H1 (cell line): ENCODE results near the gene PEX1. TPM values are rescaled to one million over a fixed set of nuclear protein-coding genes. Genes with fewer than 3 reads are reported as not detected.
A peak's percentile ranks its signal among the peaks of the same experiment; 100 is the strongest.

ENCODE experiments used
- BRCA1 ChIP-seq: IDR thresholded peaks from 2 replicates; pipeline ENCODE4 v1.6.1; 2012; ENCODE audit warnings: low read depth, low read length, improper control_type of control experiment
- CREB1 ChIP-seq: IDR thresholded peaks from 2 replicates; pipeline ENCODE4 v1.6.1; 2012; ENCODE audit warnings: inconsistent platforms
- EGR1 ChIP-seq: IDR thresholded peaks from 2 replicates; pipeline ENCODE4 v1.6.1; 2011; ENCODE audit warnings: low read depth, low read length, borderline replicate concordance
- EZH2 ChIP-seq: fragments of 200-600 bp; sonication (generic); IDR thresholded peaks from 2 replicates; pipeline ENCODE4 v1.7.1; 2012; ENCODE audit warnings: low read depth, mild to moderate bottlenecking, moderate library complexity, low read length, inconsistent platforms; ENCODE audit not compliant: severe bottlenecking
- FOSL1 ChIP-seq: IDR thresholded peaks from 2 replicates; pipeline ENCODE4 v1.6.1; 2011; ENCODE audit warnings: mild to moderate bottlenecking, low read depth, low read length, moderate library complexity; ENCODE audit not compliant: insufficient read depth
- GABPA ChIP-seq: IDR thresholded peaks from 2 replicates; pipeline ENCODE4 v1.6.1; 2011; ENCODE audit warnings: mild to moderate bottlenecking, low read length, moderate library complexity, borderline replicate concordance; ENCODE audit not compliant: insufficient read depth
- GTF2F1 ChIP-seq: IDR thresholded peaks from 2 replicates; pipeline ENCODE4 v1.6.1; 2012; ENCODE audit warnings: low read depth, low read length, improper control_type of control experiment, borderline replicate concordance
- JUND ChIP-seq: IDR thresholded peaks from 2 replicates; pipeline ENCODE4 v1.6.1; 2011; ENCODE audit warnings: mild to moderate bottlenecking, improper control_type of control experiment, low read length
- KDM1A ChIP-seq: fragments of 200-600, 300-600 bp; sonication (generic); IDR thresholded peaks from 2 replicates; pipeline ENCODE4 v1.7.1; 2016; ENCODE audit warnings: mild to moderate bottlenecking, low read length, borderline replicate concordance
- KDM4A ChIP-seq: IDR thresholded peaks from one replicate; pipeline ENCODE4 v1.7.1; 2012; ENCODE audit warnings: low read depth, mild to moderate bottlenecking, moderate library complexity, low read length, inconsistent platforms; ENCODE audit not compliant: severe bottlenecking
- MAFK ChIP-seq: IDR thresholded peaks from 2 replicates; pipeline ENCODE4 v1.6.1; 2012; ENCODE audit warnings: low read depth, mild to moderate bottlenecking, improper control_type of control experiment, low read length
- MAX ChIP-seq: IDR thresholded peaks from 2 replicates; pipeline ENCODE4 v1.6.1; 2012; ENCODE audit warnings: inconsistent platforms
- PHF8 ChIP-seq: fragments of 200-600 bp; sonication (generic); conservative IDR thresholded peaks from 2 replicates; pipeline ENCODE4 v1.7.1; 2012; ENCODE audit warnings: low read depth, mild to moderate bottlenecking, inconsistent platforms, low read length, moderate library complexity
- POLR2AphosphoS5 ChIP-seq: IDR thresholded peaks from 2 replicates; pipeline ENCODE4 v1.6.1; 2011; ENCODE audit warnings: low read depth, low read length
- RFX5 ChIP-seq: IDR thresholded peaks from 2 replicates; pipeline ENCODE4 v1.6.1; 2011; ENCODE audit warnings: low read depth, low read length, improper control_type of control experiment, borderline replicate concordance
- SAP30 ChIP-seq: fragments of 300-600 bp; sonication (generic); IDR thresholded peaks from 2 replicates; pipeline ENCODE4 v1.7.1; 2012; ENCODE audit warnings: low read length, moderate library complexity, mild to moderate bottlenecking, inconsistent platforms; ENCODE audit not compliant: insufficient read depth, insufficient replicate concordance
- SIX5 ChIP-seq: IDR thresholded peaks from 2 replicates; pipeline ENCODE4 v1.6.1; 2011; ENCODE audit warnings: mild to moderate bottlenecking, low read depth, low read length
- TAF1 ChIP-seq: IDR thresholded peaks from 2 replicates; pipeline ENCODE4 v1.6.1; 2011; ENCODE audit warnings: mild to moderate bottlenecking, low read depth, low read length
- ZNF274 ChIP-seq: IDR thresholded peaks from 2 replicates; pipeline ENCODE4 v1.7.0; 2012; ENCODE audit warnings: low read length, borderline replicate concordance; ENCODE audit errors: extremely low read depth
- polyA plus RNA-seq, 7 experiments: library from polyadenylated mRNA; depleted of rRNA in 3 of 7; stranded (reverse) in 5 of 7; unstranded in 2 of 7; fragments of >200 nt in 5 of 7; fragments of 200-250 nt in 2 of 7; gene quantifications; 1 replicate in 5 of 7; 2 replicates in 1 of 7; 4 replicates in 1 of 7; pipeline versions ENCODE4 v1.2.1 to v1.2.3, GENCODE V29; 2011 to 2013; ENCODE audit warnings: missing spikeins in 2 of 7, mixed read lengths in 2 of 7
- total RNA-seq: library from RNA; stranded (reverse); fragmentation: NEBNext Ultra II Directional; extraction: Animal tissue kit (Norgen Biotek cat#: 25700); gene quantifications from 2 replicates; pipeline ENCODE4 v1.2.1, GENCODE V29; 2021
- TF ChIP-seq, protein P1 (sequence below), 3 experiments: IDR thresholded peaks; 1 replicate in 2 of 3; 2 replicates in 1 of 3; pipeline versions ENCODE4 v1.5.1 to v1.6.1; 2011; ENCODE audit warnings: low read length in 3 of 3, mild to moderate bottlenecking in 3 of 3, inconsistent platforms in 2 of 3, low read depth in 1 of 3, moderate library complexity in 1 of 3; ENCODE audit not compliant: insufficient read depth in 1 of 3; ENCODE audit errors: control extremely low read depth in 1 of 3
- TF ChIP-seq, protein P2 (sequence below): IDR thresholded peaks from 2 replicates; pipeline ENCODE4 v1.6.1; 2011; ENCODE audit warnings: low read depth, mild to moderate bottlenecking, low read length; ENCODE audit not compliant: insufficient read depth

Gene PEX1
- total and polyA plus RNA-seq, 2 of the 8 experiments (the other 6 are each of a cell fraction or from before 2014, with no cell fraction given): 16.4 to 23.9 TPM

DNA sequence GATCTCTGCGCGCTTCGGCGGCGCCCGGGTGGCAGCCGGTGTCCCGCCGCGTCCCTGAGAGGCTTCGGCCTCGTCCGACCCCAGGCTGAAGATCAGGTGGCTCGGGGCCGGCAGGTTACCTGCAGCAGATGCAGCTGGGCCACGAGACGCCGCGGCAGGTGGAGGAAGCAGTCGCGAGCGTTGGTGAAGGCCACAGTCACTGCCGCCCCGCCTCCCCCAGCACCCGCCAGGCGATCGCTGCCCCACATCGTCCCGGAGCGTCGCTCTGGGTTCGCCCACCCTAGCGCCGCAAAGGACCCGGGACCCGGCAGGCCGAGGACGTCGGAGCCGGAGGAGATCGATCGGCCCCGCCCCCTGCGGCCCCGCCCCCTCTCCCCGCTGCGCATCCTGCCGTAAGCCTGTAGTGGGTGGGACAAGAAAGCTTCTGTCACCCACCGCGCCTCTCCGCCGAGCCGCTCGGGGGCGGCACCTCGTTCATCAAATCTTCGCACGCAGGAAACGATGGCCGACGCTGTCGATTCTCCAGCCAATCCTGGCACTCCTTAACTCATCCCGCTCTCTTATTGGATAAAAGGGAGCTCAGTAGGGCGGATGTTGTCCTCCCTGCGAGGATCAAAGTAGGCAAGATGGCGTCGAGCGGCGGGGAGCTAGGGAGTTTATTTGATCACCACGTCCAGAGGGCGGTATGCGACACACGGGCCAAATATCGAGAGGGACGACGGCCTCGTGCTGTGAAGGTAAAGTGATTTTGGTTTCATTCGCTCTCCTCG, at the start of gene PEX1, which contains the start of gene RBM48 (continued):
- no peak for TF ChIP-seq MAFK
- no peak for TF ChIP-seq BRCA1
- no peak for TF ChIP-seq GTF2F1
- no peak for TF ChIP-seq ZNF274
- TF ChIP-seq EGR1: peak; percentile 75
- no peak for TF ChIP-seq JUND
- peak; percentile 93 for TF ChIP-seq POLR2AphosphoS5
- TF ChIP-seq MAX: peak; percentile 66
- TF ChIP-seq FOSL1: no peak
- TF ChIP-seq, protein P1, sequence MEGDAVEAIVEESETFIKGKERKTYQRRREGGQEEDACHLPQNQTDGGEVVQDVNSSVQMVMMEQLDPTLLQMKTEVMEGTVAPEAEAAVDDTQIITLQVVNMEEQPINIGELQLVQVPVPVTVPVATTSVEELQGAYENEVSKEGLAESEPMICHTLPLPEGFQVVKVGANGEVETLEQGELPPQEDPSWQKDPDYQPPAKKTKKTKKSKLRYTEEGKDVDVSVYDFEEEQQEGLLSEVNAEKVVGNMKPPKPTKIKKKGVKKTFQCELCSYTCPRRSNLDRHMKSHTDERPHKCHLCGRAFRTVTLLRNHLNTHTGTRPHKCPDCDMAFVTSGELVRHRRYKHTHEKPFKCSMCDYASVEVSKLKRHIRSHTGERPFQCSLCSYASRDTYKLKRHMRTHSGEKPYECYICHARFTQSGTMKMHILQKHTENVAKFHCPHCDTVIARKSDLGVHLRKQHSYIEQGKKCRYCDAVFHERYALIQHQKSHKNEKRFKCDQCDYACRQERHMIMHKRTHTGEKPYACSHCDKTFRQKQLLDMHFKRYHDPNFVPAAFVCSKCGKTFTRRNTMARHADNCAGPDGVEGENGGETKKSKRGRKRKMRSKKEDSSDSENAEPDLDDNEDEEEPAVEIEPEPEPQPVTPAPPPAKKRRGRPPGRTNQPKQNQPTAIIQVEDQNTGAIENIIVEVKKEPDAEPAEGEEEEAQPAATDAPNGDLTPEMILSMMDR (IDR thresholded peaks at IDR 0.05; ENCODE audit: control extremely low read depth in 1 of 3, insufficient read depth in 1 of 3, low read depth in 1 of 3, low read length in 3 of 3): peak; percentile 58 to 66 (median 61)
- TF ChIP-seq PHF8: peak; percentile 88
- TF ChIP-seq GABPA: peak; percentile 69; the same call in 1 of the 2 replicates
- TF ChIP-seq KDM1A: no peak
- TF ChIP-seq KDM4A: peak; percentile 70
- TF ChIP-seq, protein P2, sequence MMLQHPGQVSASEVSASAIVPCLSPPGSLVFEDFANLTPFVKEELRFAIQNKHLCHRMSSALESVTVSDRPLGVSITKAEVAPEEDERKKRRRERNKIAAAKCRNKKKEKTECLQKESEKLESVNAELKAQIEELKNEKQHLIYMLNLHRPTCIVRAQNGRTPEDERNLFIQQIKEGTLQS: no peak
- peak; percentile 93 for TF ChIP-seq TAF1
- peak; percentile 89 for TF ChIP-seq CREB1
- TF ChIP-seq EZH2: no peak
- TF ChIP-seq SAP30: no peak
- TF ChIP-seq SIX5: no peak
- no peak for TF ChIP-seq RFX5
